NCI-H510A treated with DMSO at 0.1 percent for 48 hours (cell line): ENCODE results near the gene LSAMP.
"Not testable (repeated sequence)": the region's sequence is repeated elsewhere in the genome, so short reads cannot be mapped to it uniquely, and the experiment has no call there.

Experiments
- DNase-seq: peaks from one replicate; lab custom pipeline; 2025; lab: John Stamatoyannopoulos, UW

Gene LSAMP

GRCh38 chr3:116103868-116104530 lies 341.3 kb downstream of the LSAMP start:
- no peak for DNase-seq

GRCh38 chr3:116102037-116102436 lies 343.2 kb downstream of the LSAMP start:
- DNase-seq, result no peak

GRCh38 chr3:116097226-116097625 lies 348.1 kb downstream of the LSAMP start:
- DNase-seq, result no peak

- DNase-seq, result no peak
Observed at GRCh38 chr3:116096631-116097030, 348.7 kb downstream of the LSAMP start.

GRCh38 chr3:116093374-116093773 lies 351.9 kb downstream of the LSAMP start:
- no peak for DNase-seq

- DNase-seq, result no peak
Observed at GRCh38 chr3:116087426-116087825, 357.9 kb downstream of the LSAMP start.

- no peak for DNase-seq
Observed at GRCh38 chr3:116084999-116085791, 360.1 kb downstream of the LSAMP start.

GRCh38 chr3:116083683-116084082 lies 361.6 kb downstream of the LSAMP start:
- no peak for DNase-seq

GRCh38 chr3:116078561-116078960 lies 366.7 kb downstream of the LSAMP start:
- no peak for DNase-seq

- no peak for DNase-seq
Observed at GRCh38 chr3:116077557-116077956, 367.7 kb downstream of the LSAMP start.

- no peak for DNase-seq
Observed at GRCh38 chr3:116077059-116077458, 368.2 kb downstream of the LSAMP start.

- not testable (repeated sequence) for DNase-seq
Observed at GRCh38 chr3:116070516-116071278, 374.6 kb downstream of the LSAMP start.

- no peak for DNase-seq
Observed at GRCh38 chr3:116070061-116070460, 375.2 kb downstream of the LSAMP start.

GRCh38 chr3:116069024-116069423 lies 376.3 kb downstream of the LSAMP start:
- DNase-seq, result no peak

- no peak for DNase-seq
Observed at GRCh38 chr3:116067326-116067725, 378.0 kb downstream of the LSAMP start.

GRCh38 chr3:116065501-116065900 lies 379.8 kb downstream of the LSAMP start:
- DNase-seq, result no peak

- no peak for DNase-seq
Observed at GRCh38 chr3:116064646-116065045, 380.6 kb downstream of the LSAMP start.

- no peak for DNase-seq
Observed at GRCh38 chr3:116059421-116060096, 385.7 kb downstream of the LSAMP start.

- DNase-seq, result no peak
Observed at GRCh38 chr3:116058844-116059243, 386.4 kb downstream of the LSAMP start.

- DNase-seq, result no peak
Observed at GRCh38 chr3:116057400-116058006, 387.8 kb downstream of the LSAMP start.

GRCh38 chr3:116056280-116056679 lies 389.0 kb downstream of the LSAMP start:
- DNase-seq, result no peak

GRCh38 chr3:116053017-116053416 lies 392.3 kb downstream of the LSAMP start:
- no peak for DNase-seq
